Measurements from ENCODE around the gene GNA14.
"Not testable (repeated sequence)": the region's sequence is repeated elsewhere in the genome, so short reads cannot be mapped to it uniquely, and the experiment has no call there.

Gene GNA14

GRCh38 chr9:77648234-77649108 is at the start of gene GNA14:
TSS of gene GNA14 (minus strand) at chr9:77648322. CDS start at chr9:77647793, 529 bp downstream.
- DNase-seq = peak; percentile 93

GRCh38 chr9:77697238-77697984 is 49.3 kb upstream of the GNA14 start:
- DNase-seq = no peak

DNA sequence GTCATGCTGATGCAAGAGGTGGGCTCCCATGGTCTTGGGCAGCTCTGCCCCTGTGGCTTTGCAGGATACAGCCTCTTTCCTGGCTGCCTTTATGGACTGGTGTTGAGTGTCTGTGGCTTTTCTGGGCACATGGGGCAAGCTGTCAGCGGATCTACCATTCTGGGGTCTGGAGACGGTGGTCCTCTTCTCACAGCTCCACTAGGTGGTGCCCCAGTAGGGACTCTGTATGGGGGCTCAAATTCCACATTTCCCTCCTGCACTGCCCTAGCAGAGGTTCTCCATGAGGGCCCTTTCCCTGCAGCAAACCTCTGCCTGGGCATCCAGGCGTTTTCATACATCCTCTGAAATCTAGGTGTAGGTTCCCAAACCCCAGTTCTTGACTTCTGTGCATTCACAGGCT is 42.6 kb upstream of the GNA14 start:
- not testable (repeated sequence) for DNase-seq

DNA sequence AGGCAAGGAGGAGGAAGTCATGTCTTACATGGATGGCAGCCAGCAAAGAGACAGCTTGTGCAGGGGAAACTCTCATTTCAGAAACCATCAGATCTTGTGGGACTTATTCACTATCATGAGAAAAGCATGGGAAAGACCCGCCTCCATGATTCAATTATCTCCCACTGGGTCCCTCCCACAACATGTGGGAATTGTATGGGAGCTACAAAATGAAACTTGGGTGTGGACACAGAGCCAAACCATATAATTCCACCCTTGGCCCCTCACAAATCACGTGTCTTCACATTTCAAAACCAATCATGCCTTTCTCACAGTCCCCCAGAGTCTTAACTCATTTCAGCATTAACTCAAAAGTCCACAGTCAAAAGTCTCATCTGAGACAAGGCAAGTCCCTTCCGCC is 42.0 kb upstream of the GNA14 start:
- DNase-seq = not testable (repeated sequence)

- not testable (repeated sequence) for DNase-seq
Measured at GRCh38 chr9:77687737-77688136, 39.6 kb upstream of the GNA14 start.

GRCh38 chr9:77680581-77680980 is 32.5 kb upstream of the GNA14 start:
- DNase-seq = no peak

GRCh38 chr9:77679661-77680368 is 31.7 kb upstream of the GNA14 start:
- no peak for DNase-seq

DNA sequence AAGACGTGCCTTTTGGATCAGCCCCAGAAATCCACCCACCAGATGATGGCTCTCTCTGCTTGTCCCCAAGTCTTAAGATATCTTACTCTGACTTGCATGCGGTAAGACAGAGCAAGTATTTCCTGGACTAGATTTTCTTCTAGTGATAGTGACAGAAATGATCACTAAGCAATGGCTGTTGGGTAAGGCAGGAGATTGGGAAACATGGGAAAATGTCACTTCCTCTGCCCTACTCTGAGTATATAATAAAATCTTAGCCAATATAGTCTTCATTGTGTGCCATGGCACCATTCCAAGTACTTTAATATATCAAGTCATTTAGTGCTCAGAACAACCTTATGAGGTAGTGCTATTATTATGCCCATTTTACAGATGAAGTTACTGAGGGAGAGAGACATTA is 31.0 kb upstream of the GNA14 start:
- DNase-seq = no peak

DNA sequence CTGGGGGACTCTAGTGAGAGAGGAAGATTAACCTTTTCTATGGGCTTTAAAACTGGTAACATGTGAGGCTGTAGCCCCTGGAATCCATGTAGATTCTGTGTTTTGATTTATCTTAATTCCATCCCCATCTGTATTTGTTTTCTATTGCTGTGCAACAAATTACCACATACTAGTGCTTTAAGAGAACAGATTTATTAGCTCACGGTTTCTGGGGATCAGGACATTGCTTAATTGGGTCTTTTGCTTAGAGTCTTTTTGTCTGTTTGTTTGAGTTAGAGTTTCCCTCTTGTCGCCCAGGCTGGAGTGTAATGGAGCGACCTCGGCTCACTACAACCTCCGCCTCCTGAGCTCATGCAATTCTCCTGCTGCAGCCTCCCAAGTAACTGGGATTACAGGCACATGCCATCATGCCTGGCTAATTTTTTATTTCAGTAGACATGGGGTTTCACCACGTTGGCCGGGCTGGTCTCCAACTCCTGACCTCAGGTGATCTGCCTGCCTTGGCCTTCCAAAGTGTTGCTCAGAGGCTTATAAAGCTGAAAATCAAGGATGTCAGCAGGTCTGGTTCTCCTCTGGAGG is 29.9 kb upstream of the GNA14 start:
- no peak for DNase-seq

- DNase-seq = no peak
Measured at GRCh38 chr9:77677397-77677796, 29.3 kb upstream of the GNA14 start.

- DNase-seq = no peak
Measured at GRCh38 chr9:77673941-77674791, 26.0 kb upstream of the GNA14 start.

DNA sequence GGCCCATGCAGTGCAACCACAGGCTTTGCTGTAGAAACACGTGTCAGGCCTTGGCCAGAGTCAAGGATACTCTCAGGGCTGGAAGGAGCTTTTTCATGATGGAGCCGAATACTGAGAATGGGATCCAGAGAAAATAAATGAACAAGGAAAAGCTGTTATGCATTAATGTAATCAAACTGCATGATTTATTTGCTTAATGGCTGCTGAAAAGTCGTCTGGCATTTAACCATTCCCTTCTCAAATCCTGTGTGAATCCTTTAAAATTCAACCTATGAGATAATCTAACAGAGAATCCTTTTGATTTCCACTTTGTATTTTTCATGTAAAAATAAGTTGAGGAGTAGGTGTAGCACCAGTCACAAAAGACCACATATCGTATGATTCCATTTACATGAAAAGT is 24.1 kb upstream of the GNA14 start:
- no peak for DNase-seq

DNA sequence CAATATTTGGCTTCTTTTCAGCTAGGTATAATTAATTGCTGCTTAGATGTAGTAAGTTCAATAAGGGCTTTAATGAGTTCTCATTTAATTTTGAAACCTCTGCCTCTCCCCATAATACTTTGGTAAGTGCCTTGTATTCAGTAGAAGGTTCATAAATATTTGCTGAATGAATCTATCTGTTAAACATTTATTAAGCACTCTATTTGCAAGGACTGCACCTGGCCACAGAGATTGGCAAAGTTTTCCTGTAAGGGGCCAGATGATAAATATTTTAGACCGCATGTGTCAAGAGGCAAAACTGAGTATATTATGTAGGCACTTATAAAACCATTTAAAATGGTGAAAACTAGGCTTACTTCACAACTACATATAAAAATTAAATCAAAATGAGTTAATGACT is 19.0 kb upstream of the GNA14 start:
- no peak for DNase-seq

DNA sequence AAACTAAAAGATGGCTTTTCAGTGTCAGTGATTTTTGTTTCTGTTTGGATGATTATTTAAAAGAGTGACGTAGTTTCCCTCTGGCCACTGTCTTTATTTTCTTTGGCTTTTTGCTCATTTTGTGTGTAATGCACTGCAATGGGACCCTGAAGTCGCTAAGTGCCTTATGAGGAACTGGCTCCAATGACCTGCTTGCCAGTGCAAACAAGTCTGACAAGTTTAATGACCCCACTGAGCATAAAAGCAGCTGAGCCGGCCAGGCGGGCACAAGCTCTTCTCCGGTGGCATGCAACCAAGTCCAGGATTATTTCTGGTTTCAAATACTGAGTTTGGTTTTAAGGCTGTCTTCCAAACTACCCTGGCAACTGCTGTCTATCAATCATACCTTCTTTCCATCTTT is 15.6 kb upstream of the GNA14 start:
- peak; percentile 55 for DNase-seq

GRCh38 chr9:77661566-77662085 is 13.5 kb upstream of the GNA14 start:
- DNase-seq = no peak

GRCh38 chr9:77659926-77660325 is 11.8 kb upstream of the GNA14 start:
- no peak for DNase-seq

- no peak for DNase-seq
Measured at GRCh38 chr9:77651203-77651602, 3.1 kb upstream of the GNA14 start.

- peak; percentile 75 for DNase-seq
Measured at GRCh38 chr9:77649109-77649812, 1.1 kb upstream of the GNA14 start.

DNA sequence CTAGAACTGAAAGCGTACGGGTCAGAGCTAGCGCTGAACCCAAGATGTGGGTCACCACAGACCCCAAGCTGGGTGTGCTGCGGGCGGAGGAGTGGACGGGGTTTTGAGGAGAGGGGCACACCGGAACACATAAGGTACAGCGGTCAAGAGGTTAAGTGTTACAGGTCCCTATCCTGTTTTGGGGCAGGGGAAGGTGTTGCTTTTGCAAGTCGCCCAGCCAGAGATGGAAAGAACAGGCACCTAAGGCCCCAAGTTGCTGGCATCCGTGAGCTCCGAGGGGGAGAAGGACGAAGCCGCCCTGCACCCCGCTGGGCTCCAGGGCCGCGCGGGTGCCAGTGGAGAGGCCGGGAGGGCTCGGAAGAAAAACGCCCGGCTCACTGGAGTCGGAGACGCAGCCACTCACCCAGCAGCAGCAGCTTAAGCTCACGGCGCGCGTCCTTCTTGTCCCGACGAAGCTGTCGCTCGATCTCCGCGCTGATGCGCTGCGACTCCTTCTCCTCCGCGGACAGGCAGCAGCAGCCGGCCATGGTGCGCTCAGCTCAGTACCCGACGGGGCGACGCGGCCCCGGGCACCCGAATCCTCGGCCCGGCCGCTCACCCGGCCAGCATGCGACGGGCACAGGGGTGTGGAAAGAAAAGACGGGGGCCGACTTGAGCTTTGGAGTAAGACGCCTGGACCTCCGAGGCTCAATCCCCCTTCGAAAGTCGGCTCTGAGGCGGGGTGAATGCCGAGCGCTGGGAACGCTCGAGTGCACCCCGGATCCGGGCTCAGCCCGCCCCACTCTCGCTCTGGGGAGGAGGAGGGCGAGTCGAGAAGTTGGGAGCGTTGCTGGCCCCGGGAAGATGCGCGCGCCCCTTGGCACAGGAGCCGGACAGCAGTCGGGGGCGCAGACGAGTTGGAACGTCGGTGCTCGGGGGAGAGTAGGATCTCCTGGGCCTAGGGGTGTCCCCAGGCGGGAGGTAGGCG is 572 bp downstream of the GNA14 start:
- no peak for DNase-seq

DNA sequence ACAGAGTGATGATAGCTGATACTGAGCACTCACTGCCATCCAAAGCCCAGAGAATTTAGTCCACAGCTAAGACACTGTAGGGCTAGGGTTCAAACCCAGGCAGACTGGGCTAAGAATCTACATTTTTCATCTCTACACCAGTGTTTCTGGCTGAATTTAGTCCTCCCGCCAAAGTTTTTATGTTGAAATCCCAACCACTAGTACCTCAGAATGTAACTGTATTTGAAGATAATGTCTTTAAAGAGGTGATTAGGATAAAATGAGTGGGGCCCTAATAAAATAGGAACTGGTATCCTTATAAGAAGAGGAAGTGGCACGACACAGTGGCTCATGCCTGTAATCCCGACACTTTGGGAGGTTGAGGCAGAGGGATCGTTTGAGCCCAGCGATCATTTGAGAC is 4.3 kb downstream of the GNA14 start:
- DNase-seq = no peak

Data from NCI-H2029 treated with DMSO at 0.1 percent for 48 hours (cell line).